GM12873 (cell line): ENCODE measurements around the gene ERICH6.
A peak's percentile ranks its signal among the peaks of the same experiment; 100 is the strongest.

Experiments
- CTCF ChIP-seq: IDR thresholded peaks from 2 replicates; pipeline ENCODE4 v1.5.1; 2012; ENCODE audit warnings: low read depth, mild to moderate bottlenecking, moderate library complexity, low read length, control low read depth; ENCODE audit not compliant: insufficient read depth; ENCODE audit errors: missing control alignments

ERICH6 gene

GRCh38 chr3:150723946-150724345 is 20.2 kb upstream of the ERICH6 start:
- TF ChIP-seq CTCF: no peak

- no peak for TF ChIP-seq CTCF
These were observed 18.5 kb upstream of the ERICH6 start for GRCh38 chr3:150722267-150722666.

GRCh38 chr3:150721285-150722130 is 17.8 kb upstream of the ERICH6 start:
- TF ChIP-seq CTCF: peak; percentile 66

- no peak for TF ChIP-seq CTCF
These were observed 16.7 kb upstream of the ERICH6 start for GRCh38 chr3:150720444-150720843.

GRCh38 chr3:150710097-150710496 is 6.4 kb upstream of the ERICH6 start:
- no peak for TF ChIP-seq CTCF

DNA sequence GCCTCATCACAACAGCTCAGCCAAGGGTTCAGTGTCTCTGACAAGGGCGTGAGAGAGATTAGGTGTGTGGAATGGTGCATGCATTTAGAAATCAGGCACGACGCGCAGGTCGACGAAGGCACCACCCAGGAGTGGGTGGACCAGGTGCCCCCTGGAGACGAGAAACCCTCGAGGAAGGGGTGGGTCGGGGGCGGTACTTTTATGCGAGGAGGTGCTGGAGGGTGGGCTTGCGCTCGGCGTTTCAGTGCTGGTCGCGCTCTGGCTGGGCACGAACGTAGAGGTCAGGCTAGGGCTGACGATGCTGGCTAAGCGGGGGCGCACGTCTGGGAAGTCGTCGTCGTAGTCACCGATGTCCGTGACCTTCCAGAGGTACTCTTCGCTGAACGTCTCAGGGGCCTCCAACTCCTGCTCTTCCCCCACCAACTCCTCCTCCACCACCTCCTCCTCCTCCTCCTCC is 393 bp downstream of the ERICH6 start:
- TF ChIP-seq CTCF: no peak

DNA sequence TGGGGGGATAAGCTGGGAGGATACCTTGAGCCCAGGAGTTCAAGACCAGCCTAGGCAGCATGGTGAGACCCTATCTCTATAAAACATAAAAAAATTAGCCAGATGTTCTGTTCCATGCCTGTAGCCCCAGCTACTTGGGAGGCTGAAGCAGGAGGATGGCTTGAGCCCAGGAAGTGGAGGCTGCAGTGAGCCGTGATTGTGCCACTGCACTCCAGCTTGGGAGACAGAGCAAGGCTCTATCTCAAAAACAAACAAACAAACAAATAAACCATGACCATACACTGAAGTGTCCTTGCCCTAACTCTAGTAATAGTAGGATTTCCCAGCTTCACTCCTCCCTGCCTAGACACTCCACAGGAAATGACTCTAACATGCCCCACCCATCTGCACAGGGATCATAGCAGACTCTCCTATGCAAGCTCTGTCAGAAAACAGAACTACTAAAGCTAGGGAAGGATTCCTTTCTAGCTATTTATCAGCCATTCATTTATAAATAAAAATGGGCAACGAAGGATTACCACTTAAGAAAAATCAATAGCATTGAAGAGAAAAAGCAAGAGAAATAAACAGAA is 4.6 kb downstream of the ERICH6 start:
- TF ChIP-seq CTCF: no peak
